Measurements from ENCODE around the gene MDFI.
A peak's percentile ranks its signal among the peaks of the same experiment; 100 is the strongest.

Gene MDFI, protein sequence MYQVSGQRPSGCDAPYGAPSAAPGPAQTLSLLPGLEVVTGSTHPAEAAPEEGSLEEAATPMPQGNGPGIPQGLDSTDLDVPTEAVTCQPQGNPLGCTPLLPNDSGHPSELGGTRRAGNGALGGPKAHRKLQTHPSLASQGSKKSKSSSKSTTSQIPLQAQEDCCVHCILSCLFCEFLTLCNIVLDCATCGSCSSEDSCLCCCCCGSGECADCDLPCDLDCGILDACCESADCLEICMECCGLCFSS

DNA sequence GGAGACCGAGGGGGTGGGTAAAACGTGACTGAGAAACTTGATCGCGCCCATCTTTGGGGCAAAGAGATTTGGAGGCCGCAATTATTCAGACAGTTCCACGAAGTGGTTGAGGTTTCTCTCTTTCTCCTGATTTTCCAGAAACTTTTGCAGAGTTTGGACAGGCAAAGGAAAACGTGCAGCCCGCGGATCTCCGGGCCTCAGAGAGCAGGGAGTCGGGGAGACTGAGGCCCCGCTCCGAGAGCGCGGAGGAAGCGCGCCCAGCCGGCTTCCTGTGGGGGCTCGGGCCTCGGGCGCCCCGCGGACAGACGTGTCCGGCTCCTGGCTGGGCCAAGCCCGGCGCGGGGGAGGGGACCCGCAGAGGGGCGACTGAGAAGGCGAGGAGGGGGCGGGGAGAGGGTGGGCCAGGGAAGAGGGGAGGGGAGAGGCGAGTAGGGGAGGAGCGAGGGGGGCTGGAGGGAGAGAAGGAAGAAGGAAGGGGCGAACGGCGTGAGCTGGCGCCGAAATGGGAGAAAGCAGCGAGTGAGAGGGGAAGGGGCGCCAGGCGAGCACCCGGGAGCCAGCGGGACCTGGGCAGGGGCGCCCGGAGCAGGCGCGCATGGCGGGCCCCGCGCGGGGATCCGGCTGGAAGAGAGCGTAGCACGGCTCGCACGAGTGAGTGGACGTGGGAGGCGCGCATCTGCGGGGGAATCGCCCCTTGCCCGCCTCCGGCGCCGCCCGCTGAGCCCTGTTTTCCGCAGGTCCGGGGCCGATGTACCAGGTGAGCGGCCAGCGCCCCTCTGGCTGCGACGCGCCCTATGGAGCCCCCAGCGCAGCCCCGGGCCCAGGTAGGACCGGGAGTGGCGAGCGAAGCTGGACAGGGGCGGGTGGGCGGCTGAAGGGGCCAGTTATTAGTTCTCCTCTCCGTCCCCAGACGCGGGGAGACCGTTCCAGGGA lies at the start of gene MDFI:
Gene MDFI, plus strand, starts transcription at position 467 of the 933 bp plus-strand sequence. Its CDS starts 282 bp downstream, at position 749.
- peak; percentile 63 for DNase-seq

DNA sequence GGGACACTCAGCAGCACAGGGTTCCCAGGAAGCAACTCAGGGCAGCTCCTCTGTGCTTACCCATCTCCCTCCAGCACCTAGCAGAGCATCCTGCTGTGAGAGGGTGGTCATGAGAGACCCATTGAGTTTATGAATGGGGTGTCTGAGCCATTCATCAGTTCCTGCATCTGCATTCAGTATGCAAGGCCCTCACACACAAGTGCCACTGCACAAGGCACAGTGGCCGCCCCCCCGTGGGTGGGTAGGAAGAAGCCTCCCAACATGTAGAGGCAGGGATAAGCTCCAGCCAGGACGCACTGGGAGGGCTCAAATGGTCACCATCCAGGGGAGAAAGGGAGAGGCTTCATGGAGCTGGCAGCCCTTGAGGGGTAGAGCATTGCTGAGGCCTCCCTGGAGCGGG lies 49.0 kb upstream of the MDFI start:
- no peak for DNase-seq

DNA sequence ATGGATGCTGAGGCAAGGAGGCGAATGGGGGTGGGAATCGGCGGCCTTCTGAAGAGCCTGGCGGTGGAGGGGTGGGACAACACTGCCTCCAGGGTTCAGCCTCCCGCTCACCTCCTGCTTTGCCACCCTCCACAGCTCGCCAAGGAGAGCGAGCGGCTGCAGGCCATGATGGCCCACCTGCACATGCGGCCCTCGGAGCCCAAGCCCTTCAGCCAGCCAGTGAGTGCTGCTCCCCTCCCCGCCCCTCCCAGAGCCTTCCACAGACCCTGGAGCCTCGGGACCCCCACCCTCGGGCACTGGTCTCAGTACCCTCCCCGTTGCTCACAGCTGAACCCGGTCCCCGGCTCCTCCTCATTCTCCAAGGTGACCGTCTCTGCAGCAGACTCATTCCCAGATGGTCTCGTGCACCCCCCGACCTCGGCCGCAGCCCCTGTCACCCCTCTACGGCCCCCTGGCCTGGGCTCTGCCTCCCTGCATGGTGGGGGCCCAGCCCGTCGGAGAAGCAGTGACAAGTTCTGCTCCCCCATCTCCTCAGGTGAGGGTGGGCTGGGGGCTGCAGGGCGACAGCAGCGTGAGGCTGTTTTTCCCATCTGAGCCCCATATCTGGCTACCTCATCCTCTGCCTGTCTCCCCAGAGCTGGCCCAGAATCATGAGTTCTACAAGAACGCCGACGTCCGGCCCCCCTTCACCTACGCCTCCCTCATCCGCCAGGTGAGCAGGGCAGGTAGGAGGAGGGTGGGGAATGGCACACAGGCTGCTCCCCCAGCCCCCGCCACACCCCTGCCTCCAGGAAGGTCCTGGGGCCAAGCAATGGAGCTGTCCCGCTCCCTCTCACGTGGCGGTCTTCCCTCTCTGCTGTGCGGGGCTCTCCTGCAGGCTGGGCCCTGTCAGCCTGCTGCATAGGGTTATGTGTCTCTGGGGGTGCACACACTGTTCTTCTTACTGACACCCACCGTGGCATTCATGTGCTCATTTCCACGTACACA lies 48.3 kb upstream of the MDFI start:
- no peak for DNase-seq

DNA sequence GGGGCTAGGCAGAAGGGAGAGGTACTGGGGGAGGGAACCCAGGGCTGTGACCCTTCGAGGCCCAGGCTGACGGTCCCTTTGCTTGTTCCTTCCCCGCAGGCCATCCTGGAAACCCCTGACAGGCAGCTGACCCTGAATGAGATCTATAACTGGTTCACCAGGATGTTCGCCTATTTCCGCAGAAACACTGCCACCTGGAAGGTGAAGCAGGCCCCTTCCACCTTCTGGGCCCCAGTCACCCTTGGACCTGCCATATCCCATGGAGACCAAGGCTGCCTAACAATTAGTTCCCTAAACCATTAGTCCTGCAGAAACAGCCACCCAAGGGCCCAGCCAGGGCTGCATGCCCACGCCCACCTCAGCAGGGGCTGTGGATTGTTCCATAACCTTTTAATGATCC lies 47.1 kb upstream of the MDFI start:
- no peak for DNase-seq

DNA sequence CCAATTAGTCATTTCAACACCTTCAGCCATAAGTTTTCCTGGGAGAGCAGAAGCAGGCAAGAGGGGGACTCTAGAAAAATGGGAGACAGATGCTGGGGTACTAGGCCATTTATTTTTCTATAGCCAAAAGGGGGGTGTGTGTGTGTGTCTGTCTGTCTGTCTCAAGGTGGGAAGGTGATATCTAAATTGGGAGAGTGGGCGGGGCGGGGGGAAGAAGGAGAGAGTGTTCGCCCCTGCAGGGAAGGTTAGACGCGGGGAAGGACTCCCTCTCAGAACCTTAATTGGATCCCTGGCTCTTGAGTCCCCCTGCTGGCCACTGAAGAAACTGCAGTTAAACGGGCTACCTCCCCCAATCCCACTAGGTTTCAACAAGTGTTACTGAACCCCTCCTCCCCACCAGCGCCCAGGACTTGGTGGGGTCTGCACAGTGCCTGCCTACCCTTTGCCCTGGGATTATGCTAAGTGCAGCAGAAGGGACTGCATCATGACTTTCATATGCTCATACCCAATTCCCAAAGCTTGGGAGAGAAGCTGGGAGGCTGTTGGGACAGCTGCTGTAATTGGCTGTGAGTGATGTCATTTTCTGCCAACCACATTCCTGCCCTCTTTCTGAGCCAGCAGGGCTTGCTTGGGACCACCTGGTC lies 46.3 kb upstream of the MDFI start:
- peak; percentile 93 for DNase-seq

DNA sequence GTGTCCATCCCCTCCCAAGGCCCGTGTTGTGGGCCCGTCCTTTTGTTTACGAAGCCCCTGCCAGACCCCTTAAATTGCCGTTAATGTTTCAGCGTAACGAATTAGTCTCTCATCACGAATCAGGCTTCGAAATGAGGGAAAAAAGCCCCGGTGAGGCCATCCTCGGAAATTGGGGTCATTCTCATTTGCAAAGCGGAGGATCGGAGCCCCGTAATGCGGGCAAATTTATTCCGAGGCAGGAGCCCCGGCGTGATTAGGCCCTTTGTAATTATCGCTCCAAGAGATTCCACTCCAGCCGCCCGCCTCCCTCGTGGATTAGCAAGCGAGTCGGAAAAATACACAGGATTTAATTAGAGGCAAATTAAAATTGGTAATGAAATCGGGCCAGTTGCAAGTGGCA lies 44.9 kb upstream of the MDFI start:
- DNase-seq: peak; percentile 78

DNA sequence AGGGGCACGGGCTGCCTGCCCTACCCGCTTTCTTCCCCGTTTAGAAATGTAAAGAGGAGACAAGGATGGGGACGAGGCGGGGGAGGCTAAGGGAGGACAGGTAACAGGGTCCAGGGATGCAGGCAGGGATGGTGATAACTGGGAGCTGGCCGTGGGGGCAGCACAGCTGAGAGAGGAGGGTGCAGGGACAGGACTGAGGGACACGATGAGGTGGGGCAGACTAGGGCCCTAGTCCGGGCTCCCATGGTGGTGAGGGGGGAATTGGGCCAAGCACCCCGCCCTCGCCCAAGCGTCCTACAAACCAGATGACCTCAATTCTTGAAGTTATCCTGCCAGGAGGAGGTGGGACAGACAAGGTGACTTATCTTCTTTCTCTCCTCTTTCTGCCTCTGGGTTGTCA lies 44.4 kb upstream of the MDFI start:
- DNase-seq: no peak

DNA sequence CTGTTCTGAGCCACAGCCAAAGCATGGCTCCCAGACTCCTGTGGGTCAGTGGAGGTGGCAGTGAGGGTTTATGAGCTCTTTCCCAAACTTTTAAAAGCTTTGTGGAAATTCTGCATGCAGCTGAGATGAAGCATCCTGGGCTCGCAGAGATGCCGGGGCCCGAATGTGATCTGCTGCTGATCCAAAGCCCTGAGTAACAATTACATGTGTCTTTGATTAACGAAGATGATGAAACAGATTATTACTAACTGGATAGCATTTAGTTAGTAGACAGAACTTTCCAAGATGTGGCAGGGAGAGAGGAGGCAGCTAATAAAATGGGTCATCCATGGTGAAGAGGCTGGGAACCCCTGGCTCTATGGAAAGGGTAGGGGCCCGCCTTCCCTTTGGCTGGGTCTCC lies 43.9 kb upstream of the MDFI start:
- DNase-seq: no peak

DNA sequence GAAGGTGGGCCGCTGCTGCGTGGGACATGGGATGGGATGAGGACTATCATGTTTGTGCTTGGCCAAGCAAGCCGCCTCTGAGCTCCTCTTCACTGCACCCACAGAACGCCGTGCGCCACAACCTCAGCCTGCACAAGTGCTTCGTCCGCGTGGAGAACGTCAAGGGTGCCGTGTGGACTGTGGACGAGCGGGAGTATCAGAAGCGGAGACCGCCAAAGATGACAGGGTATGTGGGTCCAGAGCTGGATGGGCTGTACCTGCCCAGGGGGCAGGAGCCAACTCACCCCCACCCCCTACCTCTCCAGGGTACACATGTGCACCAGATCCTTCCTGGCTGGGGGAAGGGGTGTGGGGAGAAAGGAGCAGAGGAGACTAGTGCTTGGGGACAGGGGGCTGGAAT lies 43.5 kb upstream of the MDFI start:
- no peak for DNase-seq

DNA sequence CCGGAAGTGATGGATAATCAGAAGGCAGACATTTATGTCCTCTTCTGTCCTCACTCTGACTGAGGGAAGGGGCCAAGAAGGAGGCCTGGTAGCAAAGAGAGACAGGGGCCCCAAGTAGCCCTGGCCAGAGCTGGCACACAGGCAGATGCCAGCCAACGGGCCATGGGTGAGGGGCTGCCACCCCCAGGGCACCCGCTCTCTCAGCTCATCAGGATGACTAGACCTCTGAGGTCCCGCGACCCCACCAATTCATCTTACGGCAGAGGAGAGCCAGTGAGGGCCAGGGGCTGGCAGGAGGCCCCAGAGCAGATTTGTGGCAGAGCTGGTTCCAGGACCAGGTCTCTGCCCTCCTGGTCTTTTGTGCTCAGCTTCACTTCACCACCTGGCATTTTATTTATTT lies 43.1 kb upstream of the MDFI start:
- no peak for DNase-seq

DNA sequence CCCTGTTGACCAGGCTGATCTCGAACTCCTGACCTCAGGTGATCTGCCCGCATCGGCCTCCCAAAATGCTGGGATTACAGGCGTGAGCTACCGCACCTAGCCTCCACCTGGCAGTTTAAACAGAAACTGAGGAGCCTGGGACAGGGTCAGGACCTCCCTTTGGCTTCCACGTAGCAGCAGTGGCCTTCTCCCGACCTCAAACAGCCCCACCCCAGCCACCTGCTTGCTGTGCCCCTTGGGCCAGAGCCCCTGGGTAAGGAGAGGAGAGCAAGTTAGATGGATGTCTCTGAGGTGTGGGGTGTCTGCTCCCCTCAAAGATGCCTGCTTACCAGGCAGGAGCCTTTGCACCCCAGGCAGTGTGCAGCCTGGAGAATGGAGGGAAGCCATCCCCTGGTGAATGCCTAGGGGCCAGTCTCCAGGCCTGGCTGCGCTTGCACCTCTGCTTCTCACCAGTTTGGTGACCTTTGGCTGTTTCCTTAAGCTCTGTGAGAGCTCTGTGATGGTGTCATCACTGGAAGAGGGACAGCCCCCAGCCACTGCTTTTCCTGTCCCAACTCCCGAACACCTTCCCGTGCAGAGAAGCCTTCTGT lies 42.1 kb upstream of the MDFI start:
- DNase-seq: no peak

DNA sequence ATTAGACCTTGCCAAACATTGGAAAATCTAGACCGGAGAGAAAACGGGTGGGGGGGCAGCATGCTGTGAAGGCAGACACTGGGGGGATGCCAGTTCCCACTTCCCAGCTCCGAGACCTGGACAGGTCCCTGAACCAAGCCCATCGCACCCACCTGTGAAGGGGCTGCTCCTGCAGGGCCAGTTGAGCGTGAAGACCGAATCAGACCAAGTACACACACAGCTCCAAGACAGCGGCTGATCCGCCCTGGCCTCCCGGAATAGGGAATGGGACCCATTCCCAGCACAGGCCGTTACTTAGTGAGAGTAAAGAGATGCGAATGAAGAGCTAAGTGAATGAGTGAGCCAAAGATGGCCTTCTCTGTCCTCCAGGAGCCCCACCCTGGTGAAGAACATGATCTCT lies 41.5 kb upstream of the MDFI start:
- no peak for DNase-seq

DNA sequence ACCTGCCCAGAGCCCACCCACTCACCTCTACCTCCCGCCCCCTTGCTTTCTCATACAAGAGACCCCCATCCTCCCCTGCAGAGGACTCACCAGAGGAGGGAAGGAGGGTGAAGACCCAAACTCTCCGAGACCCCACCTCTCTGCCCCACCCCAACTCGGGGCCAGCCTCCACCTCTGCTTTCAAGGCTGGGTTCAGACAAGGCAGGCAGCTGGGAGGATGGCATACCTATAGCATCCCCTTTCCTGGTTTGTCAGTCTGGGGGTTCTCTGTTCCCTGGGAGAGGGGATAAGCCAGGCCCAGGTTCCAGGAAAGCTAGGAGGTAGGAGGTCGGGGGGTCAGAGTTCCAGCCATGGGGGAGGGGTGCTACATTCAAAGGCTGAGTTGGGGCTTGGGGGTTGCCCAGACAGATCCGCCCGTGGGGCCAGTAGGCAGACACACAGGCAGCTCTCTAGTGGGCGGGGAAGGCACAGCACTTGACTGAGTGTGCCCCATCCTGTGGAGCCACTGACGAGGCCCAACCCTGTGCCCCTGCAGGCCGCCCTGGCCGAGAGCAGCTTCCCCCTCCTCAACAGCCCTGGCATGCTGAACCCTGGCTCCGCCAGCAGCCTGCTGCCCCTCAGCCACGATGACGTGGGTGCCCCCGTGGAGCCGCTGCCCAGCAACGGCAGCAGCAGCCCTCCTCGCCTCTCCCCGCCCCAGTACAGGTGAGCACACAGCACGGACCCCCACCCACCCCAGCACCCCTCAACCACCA lies 40.8 kb upstream of the MDFI start:
- DNase-seq: no peak

DNA sequence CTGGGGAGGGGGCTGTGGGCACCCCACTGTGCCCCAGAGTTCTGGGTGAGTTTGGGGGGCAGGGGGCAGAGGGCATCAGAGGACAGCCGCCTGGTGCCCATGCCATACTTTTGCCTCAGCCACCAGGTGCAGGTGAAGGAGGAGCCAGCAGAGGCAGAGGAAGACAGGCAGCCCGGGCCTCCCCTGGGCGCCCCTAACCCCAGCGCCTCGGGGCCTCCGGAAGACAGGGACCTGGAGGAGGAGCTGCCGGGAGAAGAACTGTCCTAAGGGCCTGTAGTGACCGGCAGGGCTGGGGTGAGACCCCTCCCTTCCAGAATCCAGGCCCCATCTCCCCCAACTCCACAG lies 39.6 kb upstream of the MDFI start:
- no peak for DNase-seq

DNA sequence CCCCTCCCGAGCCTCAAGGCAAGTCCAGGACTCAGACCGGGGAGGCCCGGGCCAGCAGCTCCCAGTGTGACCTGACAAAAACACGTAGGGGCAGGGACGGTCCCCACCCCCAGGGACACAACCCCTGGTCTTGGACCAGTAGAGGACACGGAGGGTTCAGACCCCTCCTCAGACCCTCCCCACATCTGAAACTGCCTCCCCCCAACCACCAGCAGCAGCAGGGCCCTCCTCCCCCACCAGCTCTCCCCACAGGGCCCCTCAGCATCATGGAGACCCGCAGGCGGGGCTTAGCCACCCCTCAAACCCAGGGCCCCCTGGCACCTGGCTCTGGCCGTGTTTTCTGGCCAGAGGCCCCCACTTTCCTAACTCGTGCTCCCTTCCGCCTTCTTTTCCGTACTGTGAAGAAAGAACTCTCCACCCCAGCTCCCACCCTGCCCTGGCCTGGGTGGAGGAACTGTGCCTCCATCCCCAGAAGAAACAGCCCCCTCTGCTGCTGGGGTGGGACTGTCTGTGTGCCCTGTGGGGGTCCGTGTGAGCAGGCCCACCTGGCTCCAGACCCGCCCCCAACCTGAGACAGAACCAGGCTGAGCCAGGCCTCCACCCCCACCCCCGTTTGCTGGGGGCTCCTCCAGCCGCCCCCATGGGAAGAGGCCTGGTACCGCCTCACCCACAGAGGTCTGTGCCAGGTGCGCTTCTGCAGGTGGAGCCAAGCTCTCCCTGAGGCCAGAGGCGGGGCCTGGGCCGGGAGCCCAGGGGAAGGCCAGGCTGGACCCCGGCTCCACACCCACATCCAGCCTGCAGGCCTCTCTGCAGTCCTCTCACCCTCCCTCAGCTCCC lies 39.0 kb upstream of the MDFI start:
- DNase-seq: no peak

DNA sequence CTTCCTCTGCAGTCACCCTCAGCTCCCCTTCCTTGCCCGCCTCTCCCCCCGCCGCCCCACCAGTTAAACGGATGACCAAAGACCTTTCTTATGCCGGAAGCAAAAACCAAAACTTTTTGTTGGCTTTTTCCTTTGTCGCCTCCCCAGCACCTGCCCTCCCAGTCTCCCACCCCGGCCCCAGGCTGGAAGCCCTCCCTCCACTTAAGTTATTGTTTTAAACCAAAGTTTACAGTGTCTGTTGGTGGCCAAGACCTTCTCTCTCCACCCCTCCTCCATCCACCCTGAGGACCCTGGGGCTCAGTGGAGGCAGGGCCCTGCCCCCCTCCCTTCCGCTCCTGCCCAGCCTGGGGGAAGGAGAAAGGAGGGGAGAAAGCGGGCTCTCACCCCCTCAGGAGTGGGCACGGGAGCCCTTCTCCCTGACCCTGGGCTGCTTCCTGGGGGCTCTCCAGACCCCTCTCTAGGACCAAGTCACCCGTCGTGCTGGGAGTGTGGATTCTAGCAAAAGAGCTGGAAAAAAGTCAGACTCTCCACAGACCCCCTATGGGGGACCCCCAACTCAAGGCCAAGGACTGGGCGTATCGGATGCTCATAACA lies 38.3 kb upstream of the MDFI start:
- DNase-seq: peak; percentile 12

DNA sequence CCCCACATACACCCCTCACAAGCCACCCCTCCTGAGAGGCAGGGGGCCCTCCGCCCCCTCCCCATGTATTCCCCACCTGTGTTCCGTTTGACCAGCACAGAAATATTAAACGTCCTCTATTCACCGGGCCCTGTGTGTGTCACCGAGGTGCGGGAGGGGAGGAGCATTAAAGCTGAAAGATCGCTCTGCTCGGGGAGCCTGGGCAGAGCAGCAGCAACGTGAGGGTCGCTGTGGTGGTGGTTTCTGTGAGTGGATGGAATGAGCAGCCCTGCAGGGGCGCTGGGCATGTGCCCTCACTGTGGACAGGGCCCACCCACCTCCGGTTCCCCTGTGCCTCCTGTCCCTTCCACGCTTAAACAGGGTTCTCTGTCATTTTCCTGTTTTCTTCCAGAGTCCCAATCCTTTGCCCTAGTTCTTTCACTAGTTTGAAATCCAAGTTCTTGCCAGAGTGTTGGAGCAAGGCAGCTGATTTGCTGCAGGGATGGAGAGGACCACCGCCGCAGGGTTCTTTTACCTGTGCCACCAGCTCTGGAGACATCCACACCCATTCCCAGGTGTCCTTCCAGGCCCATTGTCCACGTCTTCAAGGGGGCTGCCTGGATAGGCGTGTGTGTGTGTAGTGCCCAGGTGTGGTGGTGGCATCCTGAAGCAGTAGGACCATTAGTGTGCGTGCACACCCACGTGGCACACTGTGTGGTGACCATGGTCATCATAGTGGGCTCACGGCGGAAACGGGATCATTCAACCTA lies 37.6 kb upstream of the MDFI start:
- DNase-seq: peak; percentile 23

DNA sequence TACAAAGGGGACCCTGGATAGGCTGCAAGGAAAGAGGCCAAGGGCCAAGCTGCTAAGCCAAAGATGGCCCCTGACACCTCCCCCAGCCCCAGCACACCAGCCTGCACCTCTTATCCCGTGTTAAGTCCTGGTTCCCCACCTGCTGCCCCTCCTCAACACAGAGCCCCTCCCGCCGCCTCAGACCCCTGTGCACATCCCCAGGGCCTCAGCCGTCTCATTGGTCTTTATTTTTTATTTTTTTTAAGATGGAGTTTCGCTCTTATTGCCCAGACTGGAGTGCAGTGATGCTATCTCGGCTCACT lies 37.1 kb upstream of the MDFI start:
- DNase-seq: peak; percentile 11

DNA sequence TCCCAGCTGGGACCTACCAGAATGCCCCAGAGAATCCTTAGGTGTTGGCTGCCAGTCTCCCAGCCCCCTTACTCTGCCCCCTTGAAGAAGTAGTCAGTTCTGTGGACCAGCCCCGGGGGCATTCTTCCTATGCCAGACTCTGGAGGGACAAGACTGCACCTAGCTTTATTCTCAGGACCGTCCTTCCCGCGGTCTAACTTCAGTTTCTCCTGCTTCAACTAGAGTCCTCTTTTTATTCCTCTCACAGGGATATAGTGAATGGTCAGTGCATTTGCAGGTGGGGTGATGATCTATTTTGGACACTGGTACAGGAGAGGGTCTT lies 35.9 kb upstream of the MDFI start:
- peak; percentile 44 for DNase-seq
